Fibroblast of lung (primary cell): ENCODE data around the gene PRKCD.

Source experiments
- EZH2 ChIP-seq: IDR thresholded peaks from 2 replicates; pipeline ENCODE4 v1.5.1; 2012; ENCODE audit warnings: low read length, control low read depth, mild to moderate bottlenecking; ENCODE audit errors: missing control alignments
- TF ChIP-seq, protein P1 (sequence below), 2 donors: IDR thresholded peaks in 1 of 2; conservative IDR thresholded peaks in 1 of 2; 1 replicate in 1 of 2; 2 replicates in 1 of 2; pipeline ENCODE4 v1.5.1; 2011 to 2012; ENCODE audit warnings: low read length in 2 of 2, control low read depth in 1 of 2, inconsistent platforms in 1 of 2, low read depth in 1 of 2, mild to moderate bottlenecking in 1 of 2

DNA sequence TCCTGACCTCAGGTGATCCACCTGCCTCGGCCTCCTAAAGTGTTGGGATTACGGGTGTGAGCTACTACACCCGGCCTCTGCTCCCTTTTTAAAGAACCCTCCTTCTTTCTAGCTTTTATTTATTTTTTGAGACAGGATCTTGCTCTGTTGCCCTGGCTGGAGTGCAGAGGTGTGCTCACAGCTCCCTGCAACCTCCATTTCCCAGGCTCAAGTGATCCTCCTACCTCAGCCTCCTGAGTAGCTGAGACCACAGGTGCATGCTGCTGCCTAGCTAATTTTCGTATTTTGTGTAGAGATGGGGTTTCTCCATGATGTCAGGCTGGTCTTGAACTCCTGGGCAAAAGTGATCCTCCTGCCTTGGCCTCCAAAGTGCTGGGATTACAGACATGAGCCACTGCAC, 60.3 kb downstream of the PRKCD start:
- TF ChIP-seq, protein P1, sequence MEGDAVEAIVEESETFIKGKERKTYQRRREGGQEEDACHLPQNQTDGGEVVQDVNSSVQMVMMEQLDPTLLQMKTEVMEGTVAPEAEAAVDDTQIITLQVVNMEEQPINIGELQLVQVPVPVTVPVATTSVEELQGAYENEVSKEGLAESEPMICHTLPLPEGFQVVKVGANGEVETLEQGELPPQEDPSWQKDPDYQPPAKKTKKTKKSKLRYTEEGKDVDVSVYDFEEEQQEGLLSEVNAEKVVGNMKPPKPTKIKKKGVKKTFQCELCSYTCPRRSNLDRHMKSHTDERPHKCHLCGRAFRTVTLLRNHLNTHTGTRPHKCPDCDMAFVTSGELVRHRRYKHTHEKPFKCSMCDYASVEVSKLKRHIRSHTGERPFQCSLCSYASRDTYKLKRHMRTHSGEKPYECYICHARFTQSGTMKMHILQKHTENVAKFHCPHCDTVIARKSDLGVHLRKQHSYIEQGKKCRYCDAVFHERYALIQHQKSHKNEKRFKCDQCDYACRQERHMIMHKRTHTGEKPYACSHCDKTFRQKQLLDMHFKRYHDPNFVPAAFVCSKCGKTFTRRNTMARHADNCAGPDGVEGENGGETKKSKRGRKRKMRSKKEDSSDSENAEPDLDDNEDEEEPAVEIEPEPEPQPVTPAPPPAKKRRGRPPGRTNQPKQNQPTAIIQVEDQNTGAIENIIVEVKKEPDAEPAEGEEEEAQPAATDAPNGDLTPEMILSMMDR (conservative IDR thresholded peaks at IDR 0.05 in 1 of 2, IDR thresholded peaks at IDR 0.05 in 1 of 2; ENCODE audit: low read depth in 1 of 2, low read length in 2 of 2), result no peak
- TF ChIP-seq EZH2, result no peak
